GM18526 (cell line): ENCODE data around the gene FBXO10.

Experiments
- POLR2A ChIP-seq: IDR thresholded peaks from 3 replicates; pipeline ENCODE4 v1.6.1; 2011; ENCODE audit not compliant: insufficient read length; ENCODE audit errors: extremely low read depth

The FBXO10 gene

GRCh38 chr9:37512437-37512836 lies 63.7 kb downstream of the FBXO10 start:
- TF ChIP-seq POLR2A, result no peak

- TF ChIP-seq POLR2A, result no peak
These were observed 64.9 kb downstream of the FBXO10 start for GRCh38 chr9:37511016-37512010.

DNA sequence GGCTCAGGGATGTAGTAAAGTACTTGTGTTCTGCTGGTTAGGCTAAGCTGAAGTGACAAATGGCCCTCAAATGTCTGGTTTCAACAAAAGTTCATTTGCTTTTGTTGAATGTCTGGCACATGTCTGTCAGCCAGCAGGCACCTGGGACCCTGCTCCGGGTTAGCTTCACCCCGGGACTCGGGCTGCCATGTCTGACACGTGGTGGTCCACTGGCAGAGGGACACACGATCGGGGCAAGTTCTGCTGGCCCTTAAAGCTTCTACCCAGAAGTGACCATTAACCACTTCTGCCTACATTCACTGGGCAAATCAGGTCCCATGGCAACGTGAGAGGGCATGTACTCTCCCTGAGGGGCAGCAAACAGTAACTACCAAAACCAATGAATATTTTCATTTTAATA lies 66.6 kb downstream of the FBXO10 start:
- TF ChIP-seq POLR2A, result no peak

DNA sequence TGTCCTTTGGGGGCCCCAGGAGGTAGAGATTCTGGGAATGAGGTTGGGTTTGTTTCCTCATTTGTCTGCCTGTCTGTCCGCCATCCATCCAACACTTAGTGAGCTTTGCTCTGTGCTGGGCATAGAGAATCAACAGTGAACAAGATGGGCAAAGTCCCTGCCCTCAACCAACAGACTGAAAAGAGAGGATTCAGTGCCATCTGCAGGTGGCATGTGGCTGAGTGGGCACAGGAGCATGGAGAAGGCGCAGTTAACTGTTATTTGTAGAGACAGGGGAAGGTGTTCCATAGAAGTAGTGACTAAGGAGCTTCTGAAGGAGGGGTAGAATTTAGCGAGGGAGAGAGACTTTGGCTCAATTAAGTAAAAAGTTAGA lies 67.4 kb downstream of the FBXO10 start:
- TF ChIP-seq POLR2A, result no peak

DNA sequence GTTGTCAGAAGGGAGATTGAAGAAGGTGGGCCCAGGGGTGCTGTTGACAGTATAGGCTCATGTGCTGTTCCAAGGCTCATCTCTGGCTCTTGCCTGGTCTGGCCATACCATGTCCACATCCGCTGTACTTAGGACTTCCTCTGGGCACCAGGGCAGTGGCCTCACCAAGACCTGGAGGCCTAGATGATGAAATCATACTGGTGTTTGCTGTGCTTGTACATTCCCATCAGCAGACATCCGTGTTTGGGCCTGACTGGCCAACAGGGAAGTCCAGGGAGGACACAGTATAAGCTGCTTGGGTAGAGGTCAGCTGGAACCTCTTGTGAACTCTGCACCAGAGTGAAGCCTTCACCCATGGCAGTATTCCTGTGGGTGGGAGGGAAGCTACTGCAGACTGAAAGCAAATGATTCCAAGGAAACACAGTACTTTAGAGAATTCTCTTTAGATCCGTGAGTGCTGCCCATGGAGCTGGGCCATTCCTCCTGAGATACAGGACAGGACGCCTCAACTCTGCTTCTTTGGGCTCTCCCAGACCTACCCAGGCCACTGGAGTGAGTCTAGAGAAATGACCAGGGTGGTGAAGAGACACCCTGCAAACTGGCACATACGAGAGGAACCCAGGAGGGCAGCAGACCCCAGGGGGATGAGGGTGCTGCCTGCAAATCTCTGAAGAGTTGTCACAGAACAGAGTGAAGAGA lies 67.9 kb downstream of the FBXO10 start:
- no peak for TF ChIP-seq POLR2A

GRCh38 chr9:37507566-37508134 lies 68.5 kb downstream of the FBXO10 start:
- TF ChIP-seq POLR2A, result no peak

- no peak for TF ChIP-seq POLR2A
These were observed 71.6 kb downstream of the FBXO10 start for GRCh38 chr9:37504605-37505004.

- TF ChIP-seq POLR2A, result no peak
These were observed 72.4 kb downstream of the FBXO10 start for GRCh38 chr9:37503736-37504135.

DNA sequence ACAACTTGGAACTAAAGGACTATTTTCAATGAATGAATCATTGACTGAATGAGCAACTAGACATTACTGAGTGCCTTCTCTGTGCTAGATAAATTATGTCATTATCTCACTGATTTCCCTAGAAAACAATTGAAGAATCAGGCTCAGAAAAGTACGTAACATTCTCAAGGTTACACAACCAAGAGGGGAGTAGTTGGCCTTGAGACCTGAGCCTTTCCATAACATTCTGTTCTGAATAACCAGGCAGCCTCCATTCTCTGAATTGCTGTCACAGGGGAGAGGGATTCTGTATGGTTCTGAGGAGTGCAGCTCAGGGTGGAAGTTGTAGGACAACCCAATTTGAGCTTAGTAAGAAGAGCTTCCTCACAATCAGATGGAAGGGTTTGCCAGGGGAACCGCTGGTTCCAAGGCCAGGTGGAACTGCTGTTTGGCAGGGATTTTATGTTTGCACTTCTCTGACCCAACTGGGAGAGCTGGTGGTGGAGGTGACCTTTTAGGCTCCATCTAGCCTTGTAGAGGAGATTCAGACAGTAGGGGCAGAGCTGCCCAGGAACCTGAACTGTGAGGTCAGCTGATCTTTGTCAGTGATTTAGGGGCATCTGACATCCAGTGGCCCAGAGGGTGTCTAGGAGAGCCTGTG lies 74.1 kb downstream of the FBXO10 start:
- no peak for TF ChIP-seq POLR2A

DNA sequence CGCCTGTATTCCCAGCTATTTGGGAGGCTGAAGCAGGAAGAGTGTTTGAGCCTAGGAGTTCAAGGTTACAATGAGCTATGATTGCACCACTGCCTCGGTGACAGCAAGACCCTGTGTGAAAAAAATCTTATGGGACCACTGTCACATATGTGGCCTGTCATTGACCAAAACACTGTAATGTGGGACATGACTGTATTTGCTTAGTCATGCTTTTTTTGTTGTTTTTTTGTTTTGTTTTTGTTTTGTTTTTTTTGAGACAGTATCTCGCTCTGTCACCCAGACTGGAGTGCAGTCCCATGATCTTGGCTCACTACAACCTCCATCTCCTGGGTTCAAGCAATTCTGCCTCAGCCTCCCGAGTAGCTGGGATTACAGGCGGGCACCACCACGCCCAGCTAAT lies 76.9 kb downstream of the FBXO10 start:
- TF ChIP-seq POLR2A, result no peak

DNA sequence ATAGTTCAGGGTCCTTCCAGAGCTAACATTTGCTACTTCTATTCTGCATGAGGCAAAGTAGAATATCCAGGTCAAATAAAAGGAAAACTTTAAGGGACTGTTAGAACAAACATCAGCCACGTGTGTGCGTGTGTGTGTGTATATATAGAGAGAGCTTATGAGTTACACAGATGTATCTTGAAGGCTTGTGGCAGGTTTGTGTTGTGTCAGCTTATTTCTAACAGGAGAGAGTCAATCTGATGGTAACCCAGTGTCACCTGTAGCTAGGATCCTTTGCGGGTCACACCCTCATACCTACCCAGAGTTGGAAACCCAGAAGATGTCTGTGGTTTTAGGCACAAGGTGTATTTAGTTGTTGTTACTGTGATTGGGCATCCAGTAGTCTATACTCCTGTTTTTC lies 77.7 kb downstream of the FBXO10 start:
- no peak for TF ChIP-seq POLR2A

DNA sequence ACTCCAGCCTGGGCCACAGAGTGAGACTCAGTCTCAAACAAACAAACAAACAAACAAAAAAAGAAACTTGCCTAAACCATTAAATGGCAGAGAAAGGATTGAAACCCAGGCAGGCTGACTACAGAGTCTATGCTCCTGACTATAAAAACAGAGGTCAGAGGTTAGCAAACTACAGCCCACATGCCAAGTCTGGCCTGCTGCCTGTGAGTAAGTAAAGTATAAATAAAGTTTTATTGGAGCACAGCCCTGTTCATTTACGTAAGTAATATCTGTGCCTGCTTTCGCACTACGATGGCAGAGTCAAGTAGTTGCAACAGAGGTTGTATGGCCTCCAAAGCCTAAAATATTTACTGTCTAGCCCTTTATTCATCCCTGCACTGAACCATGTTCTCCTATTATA lies 78.9 kb downstream of the FBXO10 start:
- TF ChIP-seq POLR2A, result no peak

DNA sequence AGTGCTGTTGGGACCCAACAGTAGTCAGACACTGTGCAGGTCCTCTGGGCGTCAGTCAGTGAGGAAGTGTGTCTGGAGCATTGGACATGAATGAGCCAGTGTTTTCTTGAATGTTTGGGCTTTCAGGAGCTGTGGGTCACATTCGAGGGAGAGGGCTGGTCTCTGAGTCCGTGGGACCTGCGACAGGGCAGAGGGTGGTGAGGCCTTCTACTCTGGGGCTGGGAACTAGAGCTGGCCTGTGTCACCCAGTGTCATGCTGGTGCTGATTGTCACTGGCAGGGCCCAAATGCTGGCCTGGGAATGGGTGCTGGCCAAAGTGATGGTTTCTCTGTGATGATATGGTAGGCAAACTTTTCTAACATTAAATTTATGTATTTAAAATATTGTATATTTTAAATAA lies 80.2 kb downstream of the FBXO10 start:
- TF ChIP-seq POLR2A, result no peak

GRCh38 chr9:37495571-37495970 lies 80.6 kb downstream of the FBXO10 start:
- no peak for TF ChIP-seq POLR2A

DNA sequence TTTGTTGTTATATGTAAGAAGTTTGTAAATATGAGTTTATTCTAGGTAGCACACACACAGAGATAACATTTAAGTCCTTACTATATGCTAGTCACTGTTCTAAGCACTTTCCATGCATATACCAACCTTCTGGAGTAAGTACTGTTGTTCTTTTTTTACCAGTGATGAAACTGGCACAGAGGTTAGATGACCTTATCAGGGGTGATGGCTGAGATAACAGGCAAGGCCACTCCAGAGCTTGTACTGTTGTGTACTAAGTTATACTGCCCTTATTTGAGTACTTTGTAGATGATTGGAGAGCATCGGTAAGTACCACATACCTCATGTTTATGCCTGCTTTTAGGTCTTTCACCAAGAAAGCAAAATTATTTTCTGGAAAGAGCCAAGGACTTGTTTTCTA lies 84.2 kb downstream of the FBXO10 start:
- no peak for TF ChIP-seq POLR2A
